HUES48 (cell line): ENCODE data around the gene GBE1.

Source experiments
- H3K27ac ChIP-seq: one replicate; pipeline ENCODE4 v1.7.0; 2013; ENCODE audit warnings: low read depth, low read length, inconsistent platforms
- H3K27me3 ChIP-seq: 2 replicates; pipeline ENCODE4 v1.6.1; 2013; ENCODE audit warnings: mild to moderate bottlenecking, low read length; ENCODE audit not compliant: control insufficient read depth, insufficient read depth
- H3K36me3 ChIP-seq: 2 replicates; pipeline ENCODE4 v1.6.1; 2013; ENCODE audit warnings: low read length; ENCODE audit not compliant: control insufficient read depth, insufficient read depth
- H3K4me1 ChIP-seq: 2 replicates; pipeline ENCODE4 v1.6.1; 2013; ENCODE audit warnings: mild to moderate bottlenecking, low read length; ENCODE audit not compliant: control insufficient read depth, insufficient read depth
- H3K4me3 ChIP-seq: 2 replicates; pipeline ENCODE4 v1.5.1; 2013; ENCODE audit warnings: mild to moderate bottlenecking, low read depth, low read length
- H3K9ac ChIP-seq: 2 replicates; pipeline ENCODE4 v1.6.1; 2013; ENCODE audit warnings: mild to moderate bottlenecking, low read depth, low read length, moderate library complexity
- H3K9me3 ChIP-seq: 2 replicates; pipeline ENCODE4 v1.6.1; 2013; ENCODE audit warnings: low read length; ENCODE audit not compliant: control insufficient read depth, insufficient read depth

GBE1 gene

DNA sequence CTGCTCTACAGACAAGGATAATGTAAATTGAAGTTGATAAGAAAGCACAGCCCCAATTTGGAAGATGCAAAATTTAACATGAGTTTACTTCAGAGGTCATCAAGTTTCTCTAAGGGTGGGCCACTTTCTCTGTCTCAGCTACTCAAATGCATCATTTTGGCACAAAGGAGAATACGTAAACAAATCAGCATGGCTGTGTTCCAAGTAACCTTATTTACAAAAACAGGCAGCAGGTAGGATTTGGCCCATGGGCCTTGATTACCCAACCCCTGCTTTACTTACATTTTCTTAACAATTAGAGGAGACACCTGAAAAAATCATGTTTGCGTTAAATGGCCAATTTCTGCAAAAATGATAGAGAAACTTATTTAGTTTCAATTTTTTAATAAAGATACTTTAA lies 181.7 kb downstream of the GBE1 start:
- no peaks in the 10 kb centered on the region for H3K27me3 ChIP-seq
- no peak overlapping the region for H3K4me3 ChIP-seq
- no peaks in the 10 kb centered on the region for H3K36me3 ChIP-seq
- H3K9me3 ChIP-seq, result no peaks in the 10 kb centered on the region
- peaks cover 15% of the 10 kb centered on the region for H3K4me1 ChIP-seq
- H3K9ac ChIP-seq, result no peak overlapping the region
- peak overlapping the region; percentile 11 for H3K27ac ChIP-seq

DNA sequence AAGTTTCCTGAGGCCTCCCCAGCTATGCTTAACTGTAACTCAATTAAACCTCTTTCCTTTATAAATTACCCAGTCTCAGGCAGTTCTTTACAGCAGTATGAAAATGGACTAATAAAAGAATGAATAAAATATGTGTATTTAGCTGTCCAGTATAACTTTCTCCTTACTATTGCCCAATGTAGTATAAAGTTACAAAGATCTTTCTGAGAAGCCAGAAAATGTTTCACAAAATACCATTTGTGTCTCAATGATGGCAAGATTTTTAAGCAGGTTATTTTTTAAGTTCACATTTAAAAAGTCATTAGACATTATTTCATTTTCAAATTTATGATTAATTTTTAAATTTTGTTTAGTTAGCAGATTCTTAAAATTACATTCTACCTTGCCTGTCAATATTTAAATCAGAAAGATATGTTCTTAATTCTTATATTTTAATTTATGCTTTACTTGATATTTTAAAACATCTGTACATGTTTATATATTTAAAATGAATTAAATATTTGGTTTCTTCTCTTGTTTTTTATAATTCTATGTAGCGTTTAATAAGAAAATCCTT lies 189.2 kb downstream of the GBE1 start:
- H3K36me3 ChIP-seq, result no peaks in the 10 kb centered on the region

DNA sequence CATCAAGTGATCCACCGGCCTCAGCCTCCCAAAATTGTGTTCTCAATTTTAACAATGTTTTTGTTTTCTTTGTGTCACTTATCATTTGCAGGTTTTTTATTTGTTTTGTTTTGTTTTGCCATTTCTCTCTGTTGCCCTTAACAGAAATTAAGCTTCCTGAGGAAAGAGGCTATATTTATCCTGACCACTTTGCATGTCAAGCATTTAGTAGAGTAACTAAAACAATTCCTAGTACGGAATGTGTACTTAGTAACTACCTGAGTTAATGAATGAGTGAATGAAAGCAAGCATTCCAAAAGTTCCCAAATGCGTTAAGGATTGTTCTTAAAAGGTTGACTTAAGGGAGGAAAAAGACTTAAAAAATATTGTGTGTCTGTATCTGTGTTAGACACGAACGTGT lies 193.1 kb downstream of the GBE1 start:
- Histone ChIP-seq H3K4me3 (no peak overlapping the region), H3K27ac (no peak overlapping the region), H3K27me3 (no peaks in the 10 kb centered on the region), H3K9me3 (no peaks in the 10 kb centered on the region), H3K4me1 (no peaks in the 10 kb centered on the region), H3K9ac (no peak overlapping the region), H3K36me3 (no peaks in the 10 kb centered on the region)

More for the DNA sequence above, 189.2 kb downstream of the GBE1 start:
- no peaks in the 10 kb centered on the region for H3K4me1 ChIP-seq
- no peak overlapping the region for H3K9ac ChIP-seq
- H3K4me3 ChIP-seq, result no peak overlapping the region
- no peak overlapping the region for H3K27ac ChIP-seq
- no peaks in the 10 kb centered on the region for H3K9me3 ChIP-seq
- H3K27me3 ChIP-seq, result no peaks in the 10 kb centered on the region

DNA sequence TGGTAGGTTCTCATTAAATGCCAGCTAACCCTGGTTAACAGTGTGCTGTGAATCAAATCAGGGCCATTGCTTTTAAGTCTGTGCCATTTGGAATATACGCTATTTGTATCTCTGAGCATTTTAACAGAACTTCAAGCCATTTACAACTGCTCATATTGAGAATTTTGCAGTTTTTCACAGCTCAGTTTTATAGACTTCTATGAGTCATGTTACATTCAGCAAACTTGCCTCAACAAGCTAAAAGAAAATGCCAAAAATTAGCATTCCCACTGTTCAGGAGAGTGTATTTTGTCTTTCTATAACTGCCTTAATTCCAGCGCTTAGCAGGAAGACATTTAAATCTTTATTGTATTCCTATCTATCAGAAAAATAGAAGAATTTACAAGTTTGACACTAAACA lies 196.4 kb downstream of the GBE1 start:
- no peaks in the 10 kb centered on the region for H3K9me3 ChIP-seq
- no peaks in the 10 kb centered on the region for H3K27me3 ChIP-seq
- no peak overlapping the region for H3K9ac ChIP-seq
- H3K4me3 ChIP-seq, result no peak overlapping the region
- no peaks in the 10 kb centered on the region for H3K36me3 ChIP-seq
- H3K4me1 ChIP-seq, result no peaks in the 10 kb centered on the region
- no peak overlapping the region for H3K27ac ChIP-seq

DNA sequence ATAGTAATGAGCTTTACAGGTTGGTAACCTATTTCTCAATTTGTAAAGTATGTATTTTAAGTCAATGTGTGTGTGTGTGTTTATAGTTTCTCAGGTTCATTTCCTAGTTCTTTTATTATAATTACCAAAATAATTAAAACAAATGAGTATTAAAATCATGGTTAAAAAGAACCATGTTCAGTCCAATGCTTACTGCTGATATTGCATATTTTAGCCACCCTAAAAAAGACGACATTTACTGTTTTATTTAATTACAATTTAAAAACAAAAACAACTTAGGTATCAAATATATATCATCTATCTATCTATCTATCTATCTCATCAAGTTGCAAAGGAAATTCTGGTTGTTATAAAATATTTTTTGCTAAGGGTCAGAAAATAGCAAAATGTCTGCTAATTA lies 203.3 kb downstream of the GBE1 start:
- Histone ChIP-seq H3K4me1 (peaks cover 8% of the 10 kb centered on the region; the same call in 1 of the 2 replicates), H3K36me3 (no peaks in the 10 kb centered on the region), H3K4me3 (no peak overlapping the region), H3K27ac (no peak overlapping the region), H3K27me3 (no peaks in the 10 kb centered on the region), H3K9me3 (no peaks in the 10 kb centered on the region), H3K9ac (no peak overlapping the region)

DNA sequence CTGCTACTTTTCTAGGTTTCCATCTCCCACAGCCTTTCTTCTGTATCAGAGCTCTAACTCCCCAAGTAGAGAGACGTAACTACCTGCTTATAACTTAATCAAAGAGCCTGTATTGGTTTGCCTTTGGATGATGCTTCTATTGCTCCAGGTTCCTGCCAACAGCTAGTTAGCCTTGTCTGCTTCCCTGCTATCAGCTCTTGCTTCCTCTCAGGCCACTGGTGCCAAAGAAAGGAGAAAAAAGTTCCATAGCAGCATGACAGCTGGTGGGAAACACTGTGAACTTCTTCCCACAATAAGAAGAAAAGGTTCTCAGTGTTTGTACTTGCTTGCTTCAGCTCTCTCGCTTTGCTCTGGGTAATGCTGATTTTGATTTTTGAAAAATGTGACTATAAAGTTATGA lies 206.6 kb downstream of the GBE1 start:
- H3K4me1 ChIP-seq, result peaks cover 8% of the 10 kb centered on the region; the same call in 1 of the 2 replicates
- H3K9me3 ChIP-seq, result 0 out of 2 replicates have a peak, but pooled peaks cover under 1% of the 10 kb centered on the region
- H3K4me3 ChIP-seq, result no peak overlapping the region
- H3K27me3 ChIP-seq, result no peaks in the 10 kb centered on the region
- H3K36me3 ChIP-seq, result no peaks in the 10 kb centered on the region
- H3K27ac ChIP-seq, result no peak overlapping the region
- no peak overlapping the region for H3K9ac ChIP-seq

DNA sequence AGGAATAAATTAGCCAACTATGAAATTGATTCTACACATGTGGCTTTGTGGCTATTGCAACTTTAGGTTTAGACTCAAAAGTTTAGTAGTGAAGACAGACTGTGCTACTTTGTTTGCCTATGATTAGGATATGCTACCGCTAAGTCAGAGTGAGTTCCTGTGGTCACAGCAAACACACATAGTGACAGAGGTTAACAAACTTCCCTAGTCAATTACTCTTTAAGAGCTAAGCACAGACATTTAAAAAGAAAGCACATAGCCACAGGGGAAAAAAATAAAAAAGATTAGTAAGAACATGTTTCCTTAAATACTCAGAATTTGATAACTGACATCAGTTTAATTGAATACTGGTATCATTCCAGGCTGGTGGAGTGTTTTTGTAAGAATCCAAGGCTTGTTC lies 207.1 kb downstream of the GBE1 start:
- Histone ChIP-seq H3K9me3 (peaks cover 5% of the 10 kb centered on the region; the same call in 1 of the 2 replicates), H3K27me3 (no peaks in the 10 kb centered on the region), H3K36me3 (no peaks in the 10 kb centered on the region), H3K27ac (no peak overlapping the region), H3K4me1 (peaks cover 8% of the 10 kb centered on the region; the same call in 1 of the 2 replicates), H3K4me3 (no peak overlapping the region), H3K9ac (no peak overlapping the region)

DNA sequence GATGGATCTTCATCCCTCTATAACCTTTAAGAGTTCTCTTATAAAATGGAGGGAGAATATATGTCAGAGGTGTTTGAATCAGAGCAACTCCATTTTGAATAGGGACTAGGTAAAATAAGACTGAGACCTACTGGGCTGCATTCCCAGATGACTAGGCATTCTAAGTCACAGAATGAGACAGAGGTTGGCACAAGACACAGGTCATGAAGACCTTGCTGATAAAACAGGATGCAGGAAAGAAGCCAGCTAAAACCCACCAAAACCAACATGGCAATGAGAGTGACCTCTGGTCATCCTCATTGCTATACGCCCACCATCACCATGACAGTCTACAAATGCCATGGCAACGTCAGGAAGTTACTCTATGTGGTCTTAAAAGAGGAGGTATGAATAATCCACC lies 211.0 kb downstream of the GBE1 start:
- Histone ChIP-seq H3K9me3 (peaks cover 21% of the 10 kb centered on the region; the same call in 1 of the 2 replicates), H3K27me3 (no peaks in the 10 kb centered on the region), H3K4me1 (peaks cover 6% of the 10 kb centered on the region; the same call in 1 of the 2 replicates), H3K27ac (no peak overlapping the region), H3K9ac (no peak overlapping the region), H3K36me3 (no peaks in the 10 kb centered on the region), H3K4me3 (no peak overlapping the region)

DNA sequence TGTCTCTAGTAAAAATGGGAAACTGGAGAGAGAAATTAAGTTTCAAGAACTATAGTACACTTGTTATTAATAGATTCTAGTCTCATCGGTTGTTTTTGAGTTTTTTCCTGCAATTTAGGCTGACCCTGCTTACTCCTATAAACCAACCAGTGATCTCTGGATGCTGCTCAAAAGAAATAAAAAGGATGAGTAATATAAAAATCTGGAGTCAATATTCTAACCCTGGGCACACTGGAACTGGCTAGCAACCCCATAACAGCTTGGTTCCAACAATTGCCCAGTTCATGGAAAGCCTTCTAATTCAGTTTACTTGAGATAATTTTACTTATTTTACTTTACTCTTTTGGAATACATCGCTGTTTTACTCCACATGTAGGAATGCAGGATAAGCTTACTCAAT lies 211.6 kb downstream of the GBE1 start:
- Histone ChIP-seq H3K27ac (no peak overlapping the region), H3K9me3 (peaks cover 21% of the 10 kb centered on the region; the same call in 1 of the 2 replicates), H3K27me3 (no peaks in the 10 kb centered on the region), H3K36me3 (no peaks in the 10 kb centered on the region), H3K9ac (no peak overlapping the region), H3K4me3 (no peak overlapping the region), H3K4me1 (peaks cover 6% of the 10 kb centered on the region; the same call in 1 of the 2 replicates)

DNA sequence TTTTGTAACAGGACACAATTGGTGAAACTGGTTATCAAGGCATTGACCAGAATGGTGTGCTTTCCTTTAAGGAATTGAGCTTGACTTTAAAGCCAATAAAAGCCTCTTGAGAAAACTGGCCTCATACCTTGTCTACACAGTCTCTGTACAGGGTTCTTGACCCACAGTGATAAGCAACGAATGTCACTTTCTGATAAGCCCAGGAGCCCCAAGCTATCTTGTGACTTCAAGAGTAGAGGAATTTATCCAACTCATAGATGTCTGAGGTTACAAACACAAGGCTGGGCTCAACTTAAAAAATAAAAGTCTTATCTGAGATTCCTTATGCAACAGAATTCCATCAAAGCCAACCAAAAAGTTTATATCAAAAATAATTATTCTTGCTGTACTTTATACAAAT lies 212.1 kb downstream of the GBE1 start:
- no peaks in the 10 kb centered on the region for H3K27me3 ChIP-seq
- H3K9me3 ChIP-seq, result peaks cover 21% of the 10 kb centered on the region; the same call in 1 of the 2 replicates
- peaks cover 4% of the 10 kb centered on the region; the same call in 1 of the 2 replicates for H3K4me1 ChIP-seq
- H3K9ac ChIP-seq, result no peak overlapping the region
- no peak overlapping the region for H3K27ac ChIP-seq
- H3K36me3 ChIP-seq, result no peaks in the 10 kb centered on the region
- H3K4me3 ChIP-seq, result no peak overlapping the region

DNA sequence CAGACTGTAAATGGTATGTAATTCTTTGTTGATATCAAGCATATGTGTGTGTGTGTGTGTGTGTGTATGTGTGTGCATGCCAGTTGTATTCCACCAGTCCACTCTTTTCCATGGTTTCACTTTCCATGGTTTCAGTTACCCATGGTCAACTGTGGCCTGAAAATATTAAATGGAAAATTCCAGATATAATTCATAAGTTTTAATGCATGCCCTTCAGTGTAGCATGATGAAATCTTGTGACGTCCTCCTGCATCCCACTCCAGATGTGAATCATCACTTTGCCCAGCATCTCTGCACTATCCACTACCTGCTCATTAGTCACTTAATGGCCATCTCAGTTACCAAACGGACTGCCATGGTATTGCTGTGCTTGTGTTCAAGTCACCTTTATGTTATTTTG lies 215.9 kb downstream of the GBE1 start:
- H3K4me1 ChIP-seq, result no peaks in the 10 kb centered on the region
- no peaks in the 10 kb centered on the region for H3K27me3 ChIP-seq
- peaks cover 21% of the 10 kb centered on the region; the same call in 1 of the 2 replicates for H3K9me3 ChIP-seq
- no peak overlapping the region for H3K4me3 ChIP-seq
- no peak overlapping the region for H3K9ac ChIP-seq
- H3K36me3 ChIP-seq, result no peaks in the 10 kb centered on the region
- no peak overlapping the region for H3K27ac ChIP-seq
